Sigmoid colon (tissue), 7 donors: ENCODE data around the gene CPNE6. TPM values are rescaled to one million over a fixed set of nuclear protein-coding genes. Genes with fewer than 3 reads are reported as not detected.

Experiments
- DNase-seq: peaks from one replicate; pipeline ENCODE4 v3.0.0-alpha.2; 2019
- H3K27ac ChIP-seq, 4 donors: fragments of 200-600 bp; sonication (generic); one replicate each; pipeline ENCODE4 v1.5.1; 2016 to 2019; ENCODE audit warnings: mild to moderate bottlenecking in 1 of 4
- H3K27me3 ChIP-seq, 3 donors: fragments of 200-600 bp; sonication (generic); one replicate each; pipeline ENCODE4 v1.5.1; 2019; ENCODE audit warnings: mild to moderate bottlenecking in 1 of 3
- H3K36me3 ChIP-seq, 4 donors: fragments of 200-600 bp; sonication (generic); one replicate each; pipeline ENCODE4 v1.5.1; 2016 to 2019
- H3K4me1 ChIP-seq, 4 donors: fragments of 200-600 bp; sonication (generic); one replicate each; pipeline ENCODE4 v1.5.1; 2017 to 2019
- H3K4me3 ChIP-seq, 4 donors: fragments of 200-600 bp; sonication (generic); one replicate each; pipeline ENCODE4 v1.5.1; 2017 to 2019; ENCODE audit warnings: mild to moderate bottlenecking in 2 of 4, moderate library complexity in 1 of 4
- H3K9me3 ChIP-seq, 4 donors: fragments of 200-600 bp in 3 of 4; sonication (generic) in 3 of 4; one replicate each; pipeline versions ENCODE4 v1.5.1 to v1.6.1; 2013 to 2019
- EP300 ChIP-seq, 4 donors: sonication (generic); formaldehyde crosslinking; IDR thresholded peaks; one replicate each; pipeline ENCODE4 v1.6.1; 2017; ENCODE audit warnings: antibody characterized with exemption in 4 of 4
- POLR2A ChIP-seq, 2 donors: fragments of 450-650 bp; IDR thresholded peaks; one replicate each; pipeline ENCODE4 v1.6.1; 2016; ENCODE audit warnings: antibody characterized with exemption in 2 of 2, mild to moderate bottlenecking in 2 of 2, moderate library complexity in 2 of 2
- POLR2AphosphoS5 ChIP-seq, 4 donors: sonication (generic); formaldehyde crosslinking; IDR thresholded peaks; one replicate each; pipeline ENCODE4 v1.6.1; 2017; ENCODE audit warnings: antibody characterized with exemption in 4 of 4
- WGBS, 2 donors: extraction: QIAGEN DNeasy Blood & Tissue Kit; methylation state at CpG; one replicate each; pipeline ENCODE4 v1.1.7; 2013; 5-methylcytosine and 5-hydroxymethylcytosine counted together
- intact Hi-C: fragments of 100-400 bp; cut with DNase I; formaldehyde crosslinking; loops from one replicate; pipeline ENCODE4 v1.15.1; 2023
- polyA plus RNA-seq, 3 donors: library from polyadenylated mRNA; stranded (reverse); fragments of 200-250 nt; gene quantifications; one replicate each; pipeline ENCODE4 v1.2.3, GENCODE V29; 2013
- total RNA-seq, 4 donors: library from RNA; depleted of rRNA; stranded (reverse); fragments of >200 nt; gene quantifications; one replicate each; pipeline ENCODE4 v1.1.0, GENCODE V29; 2016
- TF ChIP-seq, protein P1 (sequence below), 4 experiments: fragments of 450-650 bp in 3 of 4; fragments of 200-600 bp in 1 of 4; IDR thresholded peaks; one replicate each; pipeline ENCODE4 v1.5.1; 2016 to 2019; ENCODE audit warnings: antibody characterized with exemption in 4 of 4, mild to moderate bottlenecking in 3 of 4, moderate library complexity in 2 of 4
- donor health status: healthy with polysubstance abuse.
- donor health status: Bipolar disorder and iron deficiency.
- donor health status: healthy.

The CPNE6 gene
- total and polyA plus RNA-seq, 7 donors = 0.42 to 3.3 (median 2.3) TPM; not detected in 3

GRCh38 chr14:24122416-24122815 lies 51.1 kb downstream of the CPNE6 start:
- Histone ChIP-seq H3K9me3 (no peaks in the 10 kb centered on the region), H3K27me3 (no peaks in the 10 kb centered on the region), H3K27ac (no peak overlapping the region), H3K4me3 (no peak overlapping the region), H3K36me3 (peaks cover 24 to 71% (median 47%) of the 10 kb centered on the region in 4 donors), H3K4me1 (no peaks in the 10 kb centered on the region)
- 93 to 99% methylated on average over 4 of the region's 4 CpGs for WGBS, 2 donors
- no peak for DNase-seq
- intact Hi-C loops = no loop called here
- no peak for TF ChIP-seq EP300 (IDR thresholded peaks at IDR 0.05)
- no peak for TF ChIP-seq POLR2A (IDR thresholded peaks at IDR 0.05)
- TF ChIP-seq, protein P1, sequence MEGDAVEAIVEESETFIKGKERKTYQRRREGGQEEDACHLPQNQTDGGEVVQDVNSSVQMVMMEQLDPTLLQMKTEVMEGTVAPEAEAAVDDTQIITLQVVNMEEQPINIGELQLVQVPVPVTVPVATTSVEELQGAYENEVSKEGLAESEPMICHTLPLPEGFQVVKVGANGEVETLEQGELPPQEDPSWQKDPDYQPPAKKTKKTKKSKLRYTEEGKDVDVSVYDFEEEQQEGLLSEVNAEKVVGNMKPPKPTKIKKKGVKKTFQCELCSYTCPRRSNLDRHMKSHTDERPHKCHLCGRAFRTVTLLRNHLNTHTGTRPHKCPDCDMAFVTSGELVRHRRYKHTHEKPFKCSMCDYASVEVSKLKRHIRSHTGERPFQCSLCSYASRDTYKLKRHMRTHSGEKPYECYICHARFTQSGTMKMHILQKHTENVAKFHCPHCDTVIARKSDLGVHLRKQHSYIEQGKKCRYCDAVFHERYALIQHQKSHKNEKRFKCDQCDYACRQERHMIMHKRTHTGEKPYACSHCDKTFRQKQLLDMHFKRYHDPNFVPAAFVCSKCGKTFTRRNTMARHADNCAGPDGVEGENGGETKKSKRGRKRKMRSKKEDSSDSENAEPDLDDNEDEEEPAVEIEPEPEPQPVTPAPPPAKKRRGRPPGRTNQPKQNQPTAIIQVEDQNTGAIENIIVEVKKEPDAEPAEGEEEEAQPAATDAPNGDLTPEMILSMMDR (IDR thresholded peaks at IDR 0.05) = no peak
- TF ChIP-seq POLR2AphosphoS5 (IDR thresholded peaks at IDR 0.05) = no peak

DNA sequence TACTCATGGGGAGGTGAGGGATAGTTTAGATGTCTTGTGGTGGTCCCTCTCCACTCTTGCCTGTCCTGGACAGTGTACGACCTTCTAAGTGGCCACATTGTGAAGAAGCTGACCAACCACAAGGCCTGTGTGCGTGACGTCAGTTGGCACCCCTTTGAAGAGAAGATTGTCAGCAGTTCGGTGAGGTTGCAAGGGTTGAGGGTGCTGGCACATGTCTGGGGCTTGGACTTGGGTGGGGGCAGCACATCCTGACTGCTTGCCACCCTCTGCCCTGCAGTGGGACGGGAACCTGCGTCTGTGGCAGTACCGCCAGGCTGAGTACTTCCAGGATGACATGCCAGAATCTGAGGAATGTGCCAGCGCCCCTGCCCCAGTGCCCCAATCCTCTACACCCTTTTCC lies 51.5 kb downstream of the CPNE6 start:
- 94 to 95% methylated on average over 8 of the region's 8 CpGs for WGBS, 2 donors
- intact Hi-C loops = no loop called here
- Histone ChIP-seq H3K36me3 (peaks cover 24 to 66% (median 46%) of the 10 kb centered on the region in 4 donors), H3K4me1 (no peaks in the 10 kb centered on the region), H3K9me3 (no peaks in the 10 kb centered on the region), H3K27ac (no peak overlapping the region), H3K4me3 (no peak overlapping the region), H3K27me3 (no peaks in the 10 kb centered on the region)
- TF ChIP-seq, protein P1 (IDR thresholded peaks at IDR 0.05) = no peak
- TF ChIP-seq EP300 (IDR thresholded peaks at IDR 0.05) = no peak
- no peak for TF ChIP-seq POLR2AphosphoS5 (IDR thresholded peaks at IDR 0.05)
- no peak for TF ChIP-seq POLR2A (IDR thresholded peaks at IDR 0.05)
- DNase-seq = no peak

GRCh38 chr14:24123424-24124417 lies 52.4 kb downstream of the CPNE6 start:
- Histone ChIP-seq H3K9me3 (no peaks in the 10 kb centered on the region), H3K4me1 (no peaks in the 10 kb centered on the region), H3K27me3 (no peaks in the 10 kb centered on the region), H3K27ac (no peak overlapping the region), H3K36me3 (peaks cover 16 to 58% (median 40%) of the 10 kb centered on the region in 4 donors), H3K4me3 (no peak overlapping the region)
- intact Hi-C loops = no loop called here
- no peak for DNase-seq
- TF ChIP-seq POLR2AphosphoS5 (IDR thresholded peaks at IDR 0.05) (no peak), POLR2A (IDR thresholded peaks at IDR 0.05) (no peak), EP300 (IDR thresholded peaks at IDR 0.05) (no peak)
- TF ChIP-seq, protein P1 (IDR thresholded peaks at IDR 0.05) = no peak
- 84 to 85% methylated on average over 9 of the region's 9 CpGs for WGBS, 2 donors

DNA sequence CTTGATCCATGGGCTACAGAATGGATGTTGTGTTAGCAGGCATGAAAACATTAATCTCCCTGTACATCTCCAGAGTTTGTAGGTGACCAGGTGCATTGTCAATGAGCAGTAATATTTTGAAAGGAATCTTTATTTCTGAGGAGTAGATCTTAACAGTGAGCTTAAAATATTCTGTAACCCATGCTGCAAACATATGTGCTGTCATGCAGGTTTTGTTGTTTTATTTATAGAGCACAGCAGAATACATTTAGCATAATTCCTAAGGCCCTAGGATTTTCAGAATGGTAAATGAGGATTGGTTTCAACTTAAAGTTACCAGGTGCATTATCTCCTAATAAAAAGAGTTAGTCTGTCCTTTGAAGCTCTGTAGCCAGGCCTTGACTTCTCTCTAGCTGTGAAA lies 55.6 kb downstream of the CPNE6 start:
- H3K36me3 ChIP-seq = peaks cover 6 to 26% (median 13%) of the 10 kb centered on the region in 4 donors
- H3K9me3 ChIP-seq = no peaks in the 10 kb centered on the region
- DNase-seq = no peak
- intact Hi-C loops = no loop called here
- H3K27me3 ChIP-seq = no peaks in the 10 kb centered on the region
- H3K4me3 ChIP-seq = no peak overlapping the region
- TF ChIP-seq POLR2A (IDR thresholded peaks at IDR 0.05) = no peak
- TF ChIP-seq, protein P1 (IDR thresholded peaks at IDR 0.05) = no peak
- TF ChIP-seq POLR2AphosphoS5 (IDR thresholded peaks at IDR 0.05) = no peak
- TF ChIP-seq EP300 (IDR thresholded peaks at IDR 0.05) = no peak
- H3K27ac ChIP-seq = no peak overlapping the region
- no peaks in the 10 kb centered on the region for H3K4me1 ChIP-seq
